GM21786 (cell line): ENCODE data around the gene PHTF2.
"Not testable (repeated sequence)": the region's sequence is repeated elsewhere in the genome, so short reads cannot be mapped to it uniquely, and the experiment has no call there.

Experiments
- ATAC-seq: cut with Tn5 transposase; IDR thresholded peaks from one replicate; pipeline ENCODE4 v1.9.1; 2021; ENCODE audit not compliant: unreplicated experiment

The PHTF2 gene

GRCh38 chr7:77873416-77874327 is 75.1 kb downstream of the PHTF2 start:
- ATAC-seq, result not testable (repeated sequence)

GRCh38 chr7:77877791-77878190 is 79.2 kb downstream of the PHTF2 start:
- ATAC-seq, result no peak

GRCh38 chr7:77878500-77878899 is 79.9 kb downstream of the PHTF2 start:
- no peak for ATAC-seq

- ATAC-seq, result no peak
Measured at GRCh38 chr7:77879272-77879671, 80.7 kb downstream of the PHTF2 start.

- no peak for ATAC-seq
Measured at GRCh38 chr7:77881871-77882270, 83.3 kb downstream of the PHTF2 start.

- ATAC-seq, result no peak
Measured at GRCh38 chr7:77885155-77885554, 86.6 kb downstream of the PHTF2 start.

GRCh38 chr7:77887567-77887966 is 89.0 kb downstream of the PHTF2 start:
- no peak for ATAC-seq

- ATAC-seq, result no peak
Measured at GRCh38 chr7:77888998-77889397, 90.4 kb downstream of the PHTF2 start.

- no peak for ATAC-seq
Measured at GRCh38 chr7:77893813-77894212, 95.2 kb downstream of the PHTF2 start.

- no peak for ATAC-seq
Measured at GRCh38 chr7:77894574-77895091, 96.1 kb downstream of the PHTF2 start.

GRCh38 chr7:77895905-77896304 is 97.3 kb downstream of the PHTF2 start:
- ATAC-seq, result no peak

- no peak for ATAC-seq
Measured at GRCh38 chr7:77897004-77897547, 98.5 kb downstream of the PHTF2 start.

GRCh38 chr7:77899516-77899915 is 100.9 kb downstream of the PHTF2 start:
- no peak for ATAC-seq

- peak; percentile 29 for ATAC-seq
Measured at GRCh38 chr7:77903597-77903996, 105.0 kb downstream of the PHTF2 start.

GRCh38 chr7:77904252-77904651 is 105.7 kb downstream of the PHTF2 start:
- no peak for ATAC-seq

- ATAC-seq, result no peak
Measured at GRCh38 chr7:77907281-77907680, 108.7 kb downstream of the PHTF2 start.

- no peak for ATAC-seq
Measured at GRCh38 chr7:77908664-77909063, 110.1 kb downstream of the PHTF2 start.

GRCh38 chr7:77910124-77910523 is 111.6 kb downstream of the PHTF2 start:
- no peak for ATAC-seq

- no peak for ATAC-seq
Measured at GRCh38 chr7:77912293-77912692, 113.7 kb downstream of the PHTF2 start.

GRCh38 chr7:77913977-77914607 is 115.5 kb downstream of the PHTF2 start:
- no peak for ATAC-seq

GRCh38 chr7:77917500-77918262 is 119.1 kb downstream of the PHTF2 start:
- ATAC-seq, result no peak
